Fibroblast of skin of left quadriceps (primary cell): ENCODE measurements around the gene RTEL1.
"Not testable (repeated sequence)": the region's sequence is repeated elsewhere in the genome, so short reads cannot be mapped to it uniquely, and the experiment has no call there.

Experiments used
- DNase-seq, 2 experiments: peaks; one replicate each; pipeline ENCODE4 v3.0.0-alpha.2; 2013; ENCODE audit warnings: low read depth in 2 of 2

RTEL1 gene

GRCh38 chr20:63664861-63665594 is 6.9 kb downstream of the RTEL1 start:
- no peak for DNase-seq

- no peak for DNase-seq
Measured at GRCh38 chr20:63665708-63666107, 7.6 kb downstream of the RTEL1 start.

GRCh38 chr20:63667858-63668257 is 9.7 kb downstream of the RTEL1 start:
- DNase-seq = no peak

GRCh38 chr20:63668351-63668750 is 10.2 kb downstream of the RTEL1 start:
- DNase-seq = no peak

GRCh38 chr20:63671695-63672094 is 13.6 kb downstream of the RTEL1 start:
- not testable (repeated sequence) for DNase-seq

GRCh38 chr20:63672666-63673065 is 14.6 kb downstream of the RTEL1 start:
- no peak for DNase-seq

- no peak for DNase-seq
Measured at GRCh38 chr20:63673951-63674350, 15.8 kb downstream of the RTEL1 start.

GRCh38 chr20:63675681-63676368 is 17.7 kb downstream of the RTEL1 start:
- DNase-seq = no peak

- DNase-seq = no peak
Measured at GRCh38 chr20:63678071-63678470, 20.0 kb downstream of the RTEL1 start.

- DNase-seq = no peak
Measured at GRCh38 chr20:63678667-63679465, 20.8 kb downstream of the RTEL1 start.

GRCh38 chr20:63679799-63680305 is 21.7 kb downstream of the RTEL1 start:
- DNase-seq = no peak

GRCh38 chr20:63680427-63680826 is 22.3 kb downstream of the RTEL1 start:
- DNase-seq = no peak

GRCh38 chr20:63680857-63681608 is 22.9 kb downstream of the RTEL1 start:
- no peak for DNase-seq

- no peak for DNase-seq
Measured at GRCh38 chr20:63681609-63682142, 23.6 kb downstream of the RTEL1 start.

GRCh38 chr20:63682384-63683139 is 24.4 kb downstream of the RTEL1 start:
- peak; percentile 89 to 90 for DNase-seq

GRCh38 chr20:63685269-63686026 is 27.3 kb downstream of the RTEL1 start:
- DNase-seq = no peak

- no peak for DNase-seq
Measured at GRCh38 chr20:63686094-63686491, 28.0 kb downstream of the RTEL1 start.

- no peak for DNase-seq
Measured at GRCh38 chr20:63686492-63687321, 28.6 kb downstream of the RTEL1 start.
